ENCODE results near the gene JPH4.

The JPH4 gene

DNA sequence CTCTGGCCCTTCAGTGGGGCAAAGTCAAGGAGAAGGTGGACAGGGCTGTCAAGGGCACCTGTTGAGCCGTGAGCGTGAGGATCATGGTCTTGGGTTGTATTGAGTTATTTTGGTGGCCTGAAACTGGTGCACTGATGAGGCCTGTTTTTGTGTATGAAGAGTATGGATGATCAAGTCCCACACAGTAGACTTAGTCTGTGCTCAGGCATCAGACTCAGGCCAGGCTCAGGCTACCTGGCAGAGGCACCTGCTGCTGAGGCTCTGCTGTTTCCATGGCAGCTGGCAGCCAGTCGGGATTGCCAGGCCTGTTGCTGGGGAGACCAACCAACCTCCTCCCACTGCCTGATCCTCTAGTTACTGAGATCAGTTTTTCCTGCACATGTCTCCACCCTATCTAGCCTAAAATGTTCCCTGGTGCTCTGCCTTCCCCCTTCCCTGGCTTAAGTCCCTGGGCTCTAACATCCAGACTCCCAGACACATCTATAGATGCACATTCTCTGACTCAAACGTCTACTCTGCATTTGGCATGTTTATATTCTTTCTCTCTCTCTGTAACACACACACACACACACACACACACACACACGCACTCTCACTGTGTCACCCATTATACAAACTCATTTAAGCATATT lies 5.1 kb downstream of the JPH4 start:
- Histone ChIP-seq H3K4me2 (ENCODE audit: insufficient read depth, low read length) (no peak overlapping the region), H3K27ac (ENCODE audit: low read length) (no peak overlapping the region), H4K20me1 (ENCODE audit: insufficient read depth, low read length) (no peaks in the 10 kb centered on the region), H3K4me1 (ENCODE audit: insufficient read depth, low read length) (peaks cover 7% of the 10 kb centered on the region), H3K79me2 (ENCODE audit: insufficient read depth, low read length) (no peaks in the 10 kb centered on the region), H2AFZ (ENCODE audit: low read depth, low read length) (no peak overlapping the region), H3K4me3 (ENCODE audit: low read depth in 1 of 2, low read length in 2 of 2) (no peak overlapping the region), H3K9ac (ENCODE audit: low read depth, low read length) (no peak overlapping the region), H3K36me3 (ENCODE audit: insufficient read depth, low read length) (no peaks in the 10 kb centered on the region), H3K9me3 (ENCODE audit: insufficient read depth, low read length, severe bottlenecking) (no peaks in the 10 kb centered on the region), H3K27me3 (ENCODE audit: insufficient read depth, low read length, poor library complexity) (peaks cover 9% of the 10 kb centered on the region)
- DNase-seq (no peak), ATAC-seq (ENCODE audit: insufficient read depth, low read depth) (no peak)
- TF ChIP-seq, protein P1, sequence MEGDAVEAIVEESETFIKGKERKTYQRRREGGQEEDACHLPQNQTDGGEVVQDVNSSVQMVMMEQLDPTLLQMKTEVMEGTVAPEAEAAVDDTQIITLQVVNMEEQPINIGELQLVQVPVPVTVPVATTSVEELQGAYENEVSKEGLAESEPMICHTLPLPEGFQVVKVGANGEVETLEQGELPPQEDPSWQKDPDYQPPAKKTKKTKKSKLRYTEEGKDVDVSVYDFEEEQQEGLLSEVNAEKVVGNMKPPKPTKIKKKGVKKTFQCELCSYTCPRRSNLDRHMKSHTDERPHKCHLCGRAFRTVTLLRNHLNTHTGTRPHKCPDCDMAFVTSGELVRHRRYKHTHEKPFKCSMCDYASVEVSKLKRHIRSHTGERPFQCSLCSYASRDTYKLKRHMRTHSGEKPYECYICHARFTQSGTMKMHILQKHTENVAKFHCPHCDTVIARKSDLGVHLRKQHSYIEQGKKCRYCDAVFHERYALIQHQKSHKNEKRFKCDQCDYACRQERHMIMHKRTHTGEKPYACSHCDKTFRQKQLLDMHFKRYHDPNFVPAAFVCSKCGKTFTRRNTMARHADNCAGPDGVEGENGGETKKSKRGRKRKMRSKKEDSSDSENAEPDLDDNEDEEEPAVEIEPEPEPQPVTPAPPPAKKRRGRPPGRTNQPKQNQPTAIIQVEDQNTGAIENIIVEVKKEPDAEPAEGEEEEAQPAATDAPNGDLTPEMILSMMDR (IDR thresholded peaks at IDR 0.05; ENCODE audit: borderline replicate concordance, extremely low read depth, low read length, poor library complexity, severe bottlenecking): no peak
- TF ChIP-seq EZH2 (IDR thresholded peaks at IDR 0.05; ENCODE audit: borderline replicate concordance, low read depth, low read length, severe bottlenecking): no peak

DNA sequence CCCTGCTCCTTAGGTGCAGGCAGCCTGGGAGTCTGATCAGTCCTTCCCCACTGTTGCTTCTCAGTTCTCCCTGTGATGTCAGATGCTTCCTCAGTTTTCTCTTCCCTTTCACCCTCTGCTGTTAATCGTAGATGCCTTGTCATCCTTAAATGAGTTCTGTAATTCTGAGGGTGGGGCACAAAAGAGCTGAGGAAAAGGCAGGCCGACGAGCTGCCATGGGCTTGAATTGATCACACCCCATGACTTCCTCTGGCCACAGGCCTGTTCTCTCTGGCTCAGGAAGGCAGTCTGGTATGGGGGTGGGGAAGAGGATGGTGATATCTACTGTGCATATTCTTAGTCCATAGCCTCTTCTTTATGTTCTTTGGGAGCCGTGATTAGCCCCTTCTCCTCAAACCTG lies 5.8 kb downstream of the JPH4 start:
- no peak overlapping the region for H3K4me2 ChIP-seq (ENCODE audit: insufficient read depth, low read length)
- DNase-seq: no peak

GRCh38 chr14:23572524-23572828 lies 6.1 kb downstream of the JPH4 start:
- Histone ChIP-seq H3K9ac (ENCODE audit: low read depth, low read length) (no peak overlapping the region), H2AFZ (ENCODE audit: low read depth, low read length) (no peak overlapping the region), H4K20me1 (ENCODE audit: insufficient read depth, low read length) (no peaks in the 10 kb centered on the region), H3K36me3 (ENCODE audit: insufficient read depth, low read length) (no peaks in the 10 kb centered on the region), H3K9me3 (ENCODE audit: insufficient read depth, low read length, severe bottlenecking) (no peaks in the 10 kb centered on the region), H3K27ac (ENCODE audit: low read length) (no peak overlapping the region), H3K4me1 (ENCODE audit: insufficient read depth, low read length) (peaks cover 18% of the 10 kb centered on the region), H3K79me2 (ENCODE audit: insufficient read depth, low read length) (no peaks in the 10 kb centered on the region; the same call in 1 of the 2 replicates), H3K27me3 (ENCODE audit: insufficient read depth, low read length, poor library complexity) (peaks cover 9% of the 10 kb centered on the region), H3K4me2 (ENCODE audit: insufficient read depth, low read length) (no peak overlapping the region), H3K4me3 (ENCODE audit: low read depth in 1 of 2, low read length in 2 of 2) (no peak overlapping the region)
- TF ChIP-seq, protein P1 (IDR thresholded peaks at IDR 0.05; ENCODE audit: borderline replicate concordance, extremely low read depth, low read length, poor library complexity, severe bottlenecking): no peak
- TF ChIP-seq EZH2 (IDR thresholded peaks at IDR 0.05; ENCODE audit: borderline replicate concordance, low read depth, low read length, severe bottlenecking): no peak
- ATAC-seq (ENCODE audit: insufficient read depth, low read depth): no peak
- DNase-seq: no peak

More for the DNA sequence above, 5.8 kb downstream of the JPH4 start:
- Histone ChIP-seq H2AFZ (ENCODE audit: low read depth, low read length) (no peak overlapping the region), H3K9me3 (ENCODE audit: insufficient read depth, low read length, severe bottlenecking) (no peaks in the 10 kb centered on the region), H3K36me3 (ENCODE audit: insufficient read depth, low read length) (no peaks in the 10 kb centered on the region), H4K20me1 (ENCODE audit: insufficient read depth, low read length) (no peaks in the 10 kb centered on the region), H3K9ac (ENCODE audit: low read depth, low read length) (no peak overlapping the region), H3K27ac (ENCODE audit: low read length) (no peak overlapping the region), H3K4me3 (ENCODE audit: low read depth in 1 of 2, low read length in 2 of 2) (no peak overlapping the region), H3K27me3 (ENCODE audit: insufficient read depth, low read length, poor library complexity) (peaks cover 9% of the 10 kb centered on the region), H3K79me2 (ENCODE audit: insufficient read depth, low read length) (no peaks in the 10 kb centered on the region), H3K4me1 (ENCODE audit: insufficient read depth, low read length) (peaks cover 14% of the 10 kb centered on the region)
- no peak for ATAC-seq (ENCODE audit: insufficient read depth, low read depth)
- TF ChIP-seq EZH2 (IDR thresholded peaks at IDR 0.05; ENCODE audit: borderline replicate concordance, low read depth, low read length, severe bottlenecking): no peak
- TF ChIP-seq, protein P1 (IDR thresholded peaks at IDR 0.05; ENCODE audit: borderline replicate concordance, extremely low read depth, low read length, poor library complexity, severe bottlenecking): no peak
